Endothelial cell of umbilical vein (primary cell): Measurements from ENCODE around the gene MED27. TPM values are rescaled to one million over a fixed set of nuclear protein-coding genes. Genes with fewer than 3 reads are reported as not detected.
"Not testable (repeated sequence)": the region's sequence is repeated elsewhere in the genome, so short reads cannot be mapped to it uniquely, and the experiment has no call there.

Experiments
- BruUV-seq: library from RNA; stranded (reverse); fragments of 400-500 nt; replicated peaks from 2 replicates; lab custom pipeline; 2021; lab: Mats Ljungman, UMichigan
- CTCF ChIA-PET: fragments of 300-600, 350-600 bp; sonication (Branson Sonifier 250); formaldehyde crosslinking; loops from one replicate; lab custom pipeline; 2021; ENCODE audit warnings: antibody characterized with exemption, inconsistent platforms; lab: Charles Lee
- POLR2A ChIA-PET: fragments of 300-600, 350-600 bp; sonication (Branson Sonifier 250); formaldehyde crosslinking; loops from one replicate; lab custom pipeline; 2021; ENCODE audit warnings: antibody characterized with exemption, inconsistent platforms; lab: Charles Lee
- DNase-seq: peaks from one replicate; pipeline ENCODE4 v3.0.0-alpha.2; 2011; ENCODE audit warnings: low read depth, low spot score
- FAIRE-seq: peaks from 2 replicates; lab custom pipeline; 2011; peaks lifted over from hg19 to GRCh38; lab: Jason Lieb, UNC
- H2AFZ ChIP-seq: 2 replicates; pipeline ENCODE4 v1.6.0; 2012; ENCODE audit warnings: low read depth, low read length, control low read depth, inconsistent platforms
- H3K27ac ChIP-seq: 2 replicates; pipeline ENCODE4 v1.5.1; 2011; ENCODE audit warnings: low read depth, mild to moderate bottlenecking, control low read depth, low read length, moderate library complexity; ENCODE audit not compliant: insufficient read depth
- H3K27me3 ChIP-seq, 2 experiments: 2 replicates each; pipeline versions ENCODE4 v1.6.0 to v1.6.1; 2011; ENCODE audit warnings: low read length in 2 of 2, mixed read lengths in 1 of 2; ENCODE audit not compliant: control insufficient read depth in 2 of 2, insufficient read depth in 2 of 2
- H3K36me3 ChIP-seq, 2 experiments: 2 replicates in 1 of 2; 3 replicates in 1 of 2; pipeline ENCODE4 v1.5.1; 2011; ENCODE audit warnings: low read length in 2 of 2, mild to moderate bottlenecking in 1 of 2, moderate library complexity in 1 of 2; ENCODE audit not compliant: control insufficient read depth in 2 of 2, insufficient read depth in 2 of 2; ENCODE audit errors: extremely low read depth in 1 of 2
- H3K4me1 ChIP-seq: 3 replicates; pipeline ENCODE4 v1.5.1; 2011; ENCODE audit warnings: mild to moderate bottlenecking, low read length; ENCODE audit not compliant: control insufficient read depth, insufficient read depth; ENCODE audit errors: extremely low read depth
- H3K4me2 ChIP-seq: 2 replicates; pipeline ENCODE4 v1.6.1; 2011; ENCODE audit warnings: low read length, control low read depth, mixed read lengths; ENCODE audit not compliant: insufficient read depth
- H3K4me3 ChIP-seq, 3 experiments: fragments of 200-600 bp in 1 of 3; sonication (generic), shearing (Covaris generic) in 1 of 3; replicated peaks in 1 of 3; 2 replicates each; pipeline ENCODE4 v1.5.1; 2011 to 2016; ENCODE audit warnings: control low read depth in 3 of 3, low read length in 3 of 3, mild to moderate bottlenecking in 2 of 3, inconsistent platforms in 1 of 3, low read depth in 1 of 3, moderate library complexity in 1 of 3; ENCODE audit not compliant: insufficient read depth in 1 of 3
- H3K79me2 ChIP-seq: 2 replicates; pipeline ENCODE4 v1.6.0; 2012; ENCODE audit warnings: low read length, inconsistent platforms; ENCODE audit not compliant: control insufficient read depth, insufficient read depth
- H3K9ac ChIP-seq: replicated peaks from 2 replicates; pipeline ENCODE3; 2011; ENCODE audit warnings: low read length, control low read depth; ENCODE audit not compliant: insufficient read depth; ENCODE audit errors: extremely low read depth
- H3K9me1 ChIP-seq: replicated peaks from 3 replicates; pipeline ENCODE4 v1.6.0; 2011; ENCODE audit warnings: mild to moderate bottlenecking, low read length; ENCODE audit not compliant: control insufficient read depth, insufficient read depth; ENCODE audit errors: extremely low read depth
- H3K9me3 ChIP-seq: replicated peaks from 2 replicates; pipeline ENCODE4 v1.5.1; 2012; ENCODE audit warnings: low read length, inconsistent platforms; ENCODE audit not compliant: control insufficient read depth, insufficient read depth
- H4K20me1 ChIP-seq: replicated peaks from 2 replicates; pipeline ENCODE3; 2011; ENCODE audit warnings: mild to moderate bottlenecking, low read length; ENCODE audit not compliant: control insufficient read depth, insufficient read depth; ENCODE audit errors: extremely low read depth
- FOS ChIP-seq: IDR thresholded peaks from 2 replicates; pipeline ENCODE4 v1.6.1; 2011; ENCODE audit warnings: mild to moderate bottlenecking, low read length, moderate library complexity, borderline replicate concordance; ENCODE audit not compliant: insufficient read depth
- dilution Hi-C: fragments of 300-500 bp; cut with MboI; formaldehyde crosslinking; loops from one replicate; pipeline ENCODE4 v1.15.0; 2019; ENCODE audit warnings: low sequenced_read_pairs; ENCODE audit not compliant: extremely low pct_ligation_motif_present
- intact Hi-C: fragments of 100-400 bp; cut with micrococcal nuclease; formaldehyde crosslinking; loops from one replicate; pipeline ENCODE4 v1.10.0; 2022
- polyA plus RNA-seq, 4 experiments: library from polyadenylated mRNA; depleted of rRNA in 3 of 4; stranded (reverse) in 3 of 4; unstranded in 1 of 4; fragments of >200 nt; gene quantifications; 2 replicates each; pipeline versions ENCODE4 v1.2.1 to v1.2.3, GENCODE V29; 2011 to 2012; ENCODE audit warnings: missing spikeins in 1 of 4
- total RNA-seq: library from RNA; stranded (reverse); gene quantifications from 2 replicates; pipeline ENCODE4 v1.2.3, GENCODE V29; 2021

Gene MED27
- total and polyA plus RNA-seq, 2 donors (not counting 3 experiments of a cell fraction or from before 2014, with no cell fraction given), result 27.9 to 47.8 TPM

DNA sequence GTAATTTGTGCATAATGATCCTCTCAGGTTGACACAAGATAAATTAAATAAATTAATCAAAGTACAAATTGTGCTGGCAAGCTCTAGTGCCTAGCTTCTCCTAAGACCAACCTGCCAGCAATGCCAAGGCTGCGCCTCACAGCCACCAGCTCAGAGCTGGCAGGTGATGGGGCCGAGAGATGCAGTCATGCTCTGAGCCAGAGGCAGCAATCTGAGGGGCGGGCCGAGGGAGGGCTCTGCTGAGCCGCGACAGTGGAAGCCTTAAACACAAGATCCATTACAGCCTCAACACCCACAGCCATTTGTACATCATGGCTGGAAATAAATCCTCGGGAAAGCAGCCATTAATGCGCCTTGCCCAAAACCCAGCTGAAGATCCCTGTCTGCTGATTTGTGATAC is 20.3 kb downstream of the MED27 start:
- FAIRE-seq, result no peak
- H4K20me1 ChIP-seq, result peaks cover 2% of the 10 kb centered on the region
- H3K27me3 ChIP-seq, result no peaks in the 10 kb centered on the region

DNA sequence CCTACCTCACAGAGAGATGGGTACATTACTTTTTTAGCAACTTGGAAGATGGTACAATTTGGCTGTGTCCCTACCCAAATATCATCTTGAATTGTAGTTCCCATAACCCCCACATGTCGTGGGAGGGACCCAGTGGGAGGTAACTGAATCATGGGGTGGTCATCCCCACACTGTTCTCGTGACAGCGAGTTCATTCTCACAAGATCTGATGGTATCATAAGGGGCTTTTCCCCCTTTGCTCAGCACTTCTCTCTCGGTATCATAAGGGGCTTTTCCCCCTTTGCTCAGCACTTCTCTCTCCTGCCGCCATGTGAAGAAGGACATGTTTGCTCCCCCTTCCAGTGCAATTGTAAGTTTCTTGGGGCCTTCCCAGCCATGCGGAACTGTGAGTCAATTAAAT is 21.4 kb downstream of the MED27 start:
- H3K9ac ChIP-seq, FAIRE-seq, CTCF ChIA-PET, H3K4me3 ChIP-seq, H3K9me1 ChIP-seq, H3K4me1 ChIP-seq, H4K20me1 ChIP-seq, DNase-seq, H3K27ac ChIP-seq, POLR2A ChIA-PET, H3K9me3 ChIP-seq, BruUV-seq, H3K27me3 ChIP-seq, H2AFZ ChIP-seq, H3K36me3 ChIP-seq, intact Hi-C loops, dilution Hi-C loops, H3K4me2 ChIP-seq: not testable (repeated sequence)
- H3K79me2 ChIP-seq, result peaks cover 40% of the 10 kb centered on the region

More for the DNA sequence above, 20.3 kb downstream of the MED27 start:
- Histone ChIP-seq H2AFZ (no peak overlapping the region), H3K9me3 (no peaks in the 10 kb centered on the region), H3K4me1 (no peaks in the 10 kb centered on the region), H3K9ac (no peak overlapping the region), H3K36me3 (no peaks in the 10 kb centered on the region), H3K4me3 (no peak overlapping the region), H3K4me2 (no peak overlapping the region), H3K27ac (no peak overlapping the region), H3K9me1 (no peaks in the 10 kb centered on the region), H3K79me2 (peaks cover 39% of the 10 kb centered on the region)
- TF ChIP-seq FOS, result no peak
- DNase-seq, result no peak
- intact Hi-C loops (no loop called here), dilution Hi-C loops (no loop called here)
- no TSS peak for BruUV-seq
- ChIA-PET POLR2A (interaction anchor here (0.6 kb wide), 1 partner anchor 46 kb away, joined by 5 read pairs; no protein-coding TSS in a partner anchor), CTCF (interaction anchor here (1.3 to 1.5 kb wide), 2 partner anchors 8 to 13 kb away, joined by 5 to 6 read pairs; no protein-coding TSS in a partner anchor)
